NOMO-1 treated with DMSO at 0.1 percent for 48 hours (cell line): ENCODE measurements around the gene FAM168A.
"Not testable (repeated sequence)": the region's sequence is repeated elsewhere in the genome, so short reads cannot be mapped to it uniquely, and the experiment has no call there.

Source experiments
- DNase-seq: peaks from one replicate; lab custom pipeline; 2025; ENCODE audit not compliant: unreplicated experiment; lab: John Stamatoyannopoulos, UW

Gene FAM168A

DNA sequence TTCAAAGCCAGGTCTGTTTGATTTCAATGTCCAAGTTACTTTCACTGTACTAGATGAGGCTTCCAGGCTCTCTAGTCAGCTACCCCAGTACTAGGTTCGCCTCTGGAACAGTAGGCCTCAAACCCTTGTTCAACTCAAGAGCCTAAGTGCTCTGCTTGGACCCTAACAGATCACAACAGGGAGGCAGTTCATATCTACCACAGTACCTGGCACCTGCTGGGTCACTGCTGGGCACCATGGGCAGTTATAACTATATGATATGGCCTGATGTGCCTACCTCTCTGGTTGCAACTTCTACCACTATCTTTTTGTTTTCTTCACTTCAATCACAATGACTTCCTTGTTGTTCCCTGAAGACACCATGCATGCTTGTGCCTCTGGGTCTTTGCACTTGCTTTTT is 124.7 kb downstream of the FAM168A start:
- DNase-seq: no peak

DNA sequence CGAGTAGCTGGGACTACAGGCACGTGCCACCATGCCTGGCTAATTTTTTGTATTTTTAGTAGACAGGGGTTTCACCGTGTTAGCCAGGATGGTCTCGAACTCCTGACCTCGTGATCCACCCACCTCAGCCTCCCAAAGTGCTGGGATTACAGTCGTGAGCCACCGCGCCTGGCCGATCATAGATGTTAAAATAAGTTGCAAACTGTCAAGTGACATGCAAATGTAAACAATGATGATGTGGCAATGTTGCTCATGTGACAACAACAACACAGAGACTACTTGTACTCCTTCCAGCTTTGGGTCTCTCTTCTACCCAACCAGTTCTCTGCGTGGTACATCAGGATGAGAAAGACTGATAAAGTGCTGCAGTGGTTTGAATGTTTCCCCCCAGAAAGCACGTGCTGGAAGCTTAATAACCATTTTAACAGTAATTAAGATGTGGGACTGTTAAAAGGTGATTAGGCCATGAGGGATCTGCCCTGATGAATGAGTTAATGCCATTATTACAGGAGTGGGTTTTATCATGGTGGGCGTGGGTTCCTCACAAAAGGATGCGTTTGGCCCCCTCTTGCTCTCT is 127.8 kb downstream of the FAM168A start:
- DNase-seq: not testable (repeated sequence)

DNA sequence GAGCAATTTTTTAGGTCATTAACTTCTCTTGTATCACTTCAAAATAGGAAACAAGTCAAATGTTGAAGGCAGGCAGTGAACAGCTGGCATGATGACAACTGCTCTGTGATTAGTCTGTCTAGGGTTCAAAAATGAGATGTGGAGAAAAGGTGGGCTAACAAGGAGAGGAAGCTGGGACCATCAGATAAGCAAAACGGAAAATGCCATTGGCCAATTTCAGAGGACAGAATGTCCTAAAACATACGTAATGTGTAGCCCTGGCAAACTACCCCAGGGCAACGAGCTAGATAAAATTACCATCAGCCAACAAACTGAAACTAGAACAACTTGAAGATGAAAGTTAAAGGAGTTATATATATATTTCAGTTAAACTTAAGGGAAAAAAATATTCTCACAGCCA is 128.5 kb downstream of the FAM168A start:
- no peak for DNase-seq

DNA sequence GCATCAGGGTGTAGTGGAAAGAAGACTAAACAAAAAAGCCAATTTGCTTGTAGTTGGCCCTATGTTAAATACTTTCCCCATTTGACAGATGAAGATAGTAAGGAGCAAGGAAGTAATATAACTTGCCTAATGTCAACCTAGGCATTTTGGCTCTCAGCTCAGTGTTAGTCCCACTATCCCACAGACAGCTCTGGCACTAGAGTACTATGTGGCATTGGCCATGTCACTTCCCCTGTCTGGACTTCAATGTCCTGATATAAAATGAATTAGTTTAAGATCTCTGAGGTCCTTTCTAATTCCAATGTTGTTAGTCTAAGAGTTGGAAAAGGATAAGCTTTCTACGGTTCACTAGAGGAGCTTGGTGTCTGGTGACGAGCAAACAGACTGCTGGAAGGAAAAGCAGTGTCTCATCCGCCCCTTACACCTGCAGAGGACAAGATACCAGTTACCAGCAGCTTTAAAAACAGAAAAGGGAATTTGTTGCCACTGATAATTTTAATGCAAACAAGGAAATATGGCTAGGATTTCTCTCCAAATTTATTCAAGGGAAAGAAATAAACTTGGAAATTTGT is 129.2 kb downstream of the FAM168A start:
- no peak for DNase-seq

DNA sequence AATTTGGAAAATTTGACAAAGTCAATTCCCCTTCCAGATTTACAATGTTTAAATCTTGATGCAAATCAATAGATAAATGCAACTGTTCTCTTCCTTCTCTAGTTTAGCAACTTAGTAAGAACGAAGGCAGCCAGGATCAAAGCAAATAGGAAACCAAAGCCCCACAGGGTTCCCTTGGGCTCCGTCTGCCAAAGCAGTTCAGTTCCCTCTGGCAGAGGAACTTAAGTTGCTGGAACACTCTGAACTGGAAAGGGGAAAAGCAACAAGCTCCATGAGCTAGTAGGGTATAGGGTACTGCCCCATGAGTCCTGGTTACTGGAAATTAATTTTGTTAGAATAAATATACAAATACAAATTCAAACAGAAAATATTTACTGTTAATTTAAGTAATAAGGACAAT is 130.4 kb downstream of the FAM168A start:
- DNase-seq: no peak

DNA sequence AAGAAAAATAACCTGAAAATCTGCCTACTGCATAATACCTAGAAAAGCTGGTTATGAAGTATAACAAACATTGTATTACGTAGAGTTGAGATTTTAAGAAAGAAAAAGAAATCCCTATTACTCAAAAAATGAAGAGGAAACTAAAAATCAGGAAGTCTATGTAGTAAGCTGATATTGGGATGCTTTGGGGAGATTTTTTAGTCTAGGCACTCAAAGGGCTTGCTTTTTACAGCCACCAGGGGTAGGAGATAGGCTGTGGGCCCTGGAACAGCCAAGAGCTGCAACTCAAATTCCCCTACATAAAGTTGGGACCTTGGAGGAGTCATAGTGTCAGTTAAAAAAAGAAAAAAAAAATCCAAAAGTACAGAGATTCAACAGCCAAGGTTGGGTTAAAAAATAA is 131.3 kb downstream of the FAM168A start:
- DNase-seq: no peak

DNA sequence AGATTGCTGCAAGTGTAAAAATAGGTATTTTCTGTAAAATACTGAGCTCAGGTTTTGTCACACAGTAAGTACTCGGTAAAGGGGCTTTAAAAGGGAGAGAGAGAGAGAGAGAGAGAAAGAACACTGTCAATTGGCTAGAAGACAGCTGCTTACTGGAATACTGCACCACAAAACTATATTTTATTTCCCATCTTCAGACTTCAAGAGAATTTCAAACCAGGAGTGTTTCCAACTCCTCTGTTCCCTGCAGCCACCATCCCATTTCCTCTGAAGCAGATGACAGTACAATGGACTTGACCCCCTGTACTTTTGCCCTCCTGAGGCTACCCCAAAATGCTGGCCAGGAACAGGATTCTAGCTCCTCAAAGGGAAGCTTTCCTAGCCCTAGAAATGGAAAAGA is 132.0 kb downstream of the FAM168A start:
- DNase-seq: no peak

DNA sequence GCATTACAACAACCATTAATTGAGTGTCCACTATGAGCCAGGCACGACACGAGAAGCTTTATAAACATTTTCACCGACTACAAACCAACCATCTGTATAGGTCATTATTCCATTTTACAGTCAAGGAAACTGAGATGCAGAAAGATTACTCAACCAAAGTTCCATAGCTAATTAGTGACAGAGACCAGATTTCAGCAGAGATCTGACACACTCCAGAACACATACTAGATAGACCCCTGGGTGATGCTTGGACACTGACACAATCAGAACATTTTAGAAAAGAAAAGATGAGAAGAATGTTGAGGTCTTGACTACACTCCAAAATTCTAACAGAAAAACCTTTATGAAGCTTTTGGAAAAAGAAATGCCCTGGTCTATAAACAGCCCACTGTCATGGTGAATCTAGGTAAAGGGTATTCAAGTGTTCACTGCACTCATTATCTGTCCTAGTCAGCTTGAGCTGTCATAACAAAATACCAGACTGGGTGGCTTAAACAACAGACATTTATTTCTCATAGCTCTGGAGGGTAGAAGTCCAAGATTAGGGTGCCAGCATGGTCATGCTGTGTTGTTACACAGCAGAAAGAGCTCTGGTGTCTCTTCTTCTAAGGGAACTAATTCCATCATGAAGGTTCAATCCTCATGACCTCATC is 132.8 kb downstream of the FAM168A start:
- no peak for DNase-seq

DNA sequence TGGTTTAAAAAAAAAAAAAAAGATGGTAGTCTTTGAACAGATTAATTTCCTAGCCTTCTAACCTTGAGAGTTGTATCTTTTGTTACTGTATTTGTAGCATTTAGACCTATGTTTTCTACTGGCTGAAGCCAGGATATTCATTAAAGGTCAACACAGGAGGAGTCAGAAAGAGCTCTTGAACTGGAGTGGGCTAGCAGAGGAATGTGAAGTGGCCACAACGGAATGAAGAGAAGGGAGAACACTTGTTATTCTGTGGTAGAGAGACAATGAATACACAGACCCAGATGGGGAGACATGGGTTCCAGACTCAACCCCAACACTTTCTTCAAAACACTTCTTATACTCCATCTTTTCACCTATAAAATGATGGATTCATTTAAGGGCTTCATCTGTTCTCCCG is 133.6 kb downstream of the FAM168A start:
- no peak for DNase-seq

DNA sequence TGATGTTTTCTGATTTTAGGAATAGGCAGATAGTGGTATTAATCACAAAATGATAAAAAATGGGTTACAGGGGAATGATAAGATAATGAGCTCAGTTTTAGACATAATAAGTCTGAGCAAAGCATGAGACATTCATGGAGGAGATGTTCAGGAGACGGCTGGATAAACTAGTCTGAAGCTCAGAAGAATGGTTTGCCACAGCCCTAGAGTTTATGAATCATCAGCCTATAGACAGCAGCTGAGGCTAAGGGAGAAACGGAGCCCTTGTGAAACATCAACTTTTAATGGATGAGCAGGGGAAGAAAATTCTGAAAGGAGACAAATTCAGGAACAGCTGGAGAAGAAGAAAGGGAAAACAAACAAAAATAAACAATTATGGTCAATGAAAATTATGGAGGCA is 134.6 kb downstream of the FAM168A start:
- DNase-seq: no peak

DNA sequence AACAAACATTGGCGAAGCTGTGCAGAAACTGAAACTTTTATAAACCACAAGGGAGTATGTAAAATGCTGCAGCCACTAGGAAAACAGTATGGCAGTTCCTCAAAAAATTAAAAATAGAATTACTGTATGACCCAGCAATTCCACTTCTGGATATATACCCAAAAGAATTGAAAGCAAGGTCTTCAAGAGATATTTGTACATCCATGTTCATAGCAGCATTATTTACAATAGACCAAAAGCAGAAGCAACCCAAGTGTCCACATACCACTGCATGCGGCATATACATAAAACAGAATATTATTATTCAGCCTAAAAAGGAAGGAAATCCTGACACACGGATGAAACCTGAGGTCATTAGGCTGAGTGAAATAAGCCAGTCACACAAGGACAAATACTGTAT is 135.9 kb downstream of the FAM168A start:
- DNase-seq: peak; percentile 87

DNA sequence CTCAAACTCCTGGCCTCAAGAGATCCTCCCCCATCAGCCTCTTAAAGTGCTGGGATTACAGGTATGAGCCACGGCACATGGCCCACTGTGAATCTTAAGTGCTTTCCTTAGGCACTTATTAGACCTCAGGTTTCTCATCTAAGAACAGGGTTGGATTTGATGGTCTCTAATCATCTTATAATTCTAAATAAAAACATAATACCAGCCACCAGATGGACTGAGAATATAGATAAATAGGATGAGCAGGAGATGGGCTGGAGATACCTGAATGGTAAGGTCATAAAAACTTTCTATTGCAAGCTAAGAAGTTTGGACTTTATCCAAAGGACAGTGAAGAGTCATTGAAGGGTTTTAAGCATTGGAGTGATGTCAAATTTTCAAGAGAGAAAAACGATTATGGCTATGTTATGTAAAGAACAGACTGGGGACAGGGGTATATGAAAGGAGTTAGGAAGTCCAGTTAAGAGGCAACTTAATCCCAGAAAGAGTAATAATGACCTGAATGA is 136.5 kb downstream of the FAM168A start:
- DNase-seq: no peak

DNA sequence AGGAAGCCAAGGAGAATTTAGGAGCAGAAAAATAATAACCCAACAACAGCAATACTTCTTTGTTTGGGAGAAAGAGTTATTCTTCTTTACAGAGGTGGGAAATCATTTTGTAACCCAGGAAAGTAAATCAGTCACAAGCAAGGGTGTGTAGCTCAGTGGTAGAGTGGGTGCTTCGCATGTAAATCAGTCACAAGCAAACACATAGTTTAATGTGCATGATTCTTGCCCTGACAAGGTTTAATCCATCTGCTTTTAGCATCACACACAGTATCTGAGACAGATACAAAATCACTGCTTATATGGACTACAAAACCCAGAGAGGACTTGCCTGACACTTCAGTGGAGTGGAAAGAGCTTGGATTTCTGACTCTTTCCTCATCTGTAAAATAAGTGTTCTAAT is 139.7 kb downstream of the FAM168A start:
- no peak for DNase-seq

DNA sequence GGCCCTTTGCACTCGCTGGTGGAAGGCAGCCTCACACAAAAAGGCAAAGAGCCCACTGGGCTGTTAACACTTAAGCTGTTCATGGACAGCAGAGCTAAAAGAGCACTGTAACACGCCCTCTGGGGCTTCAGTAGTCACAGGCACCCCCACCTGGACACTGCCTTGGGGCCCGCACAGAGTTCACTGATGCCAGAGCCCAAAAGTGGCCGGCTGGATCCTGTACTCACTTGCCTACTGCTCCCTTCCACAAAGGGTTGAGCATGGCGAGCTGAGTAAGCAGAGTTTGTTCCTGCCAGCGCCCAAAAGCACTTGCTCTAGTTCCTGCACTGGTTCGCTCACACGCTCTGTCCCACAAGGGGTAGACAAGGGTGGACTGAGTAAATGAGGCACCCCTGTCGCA is 142.9 kb downstream of the FAM168A start:
- DNase-seq: no peak

DNA sequence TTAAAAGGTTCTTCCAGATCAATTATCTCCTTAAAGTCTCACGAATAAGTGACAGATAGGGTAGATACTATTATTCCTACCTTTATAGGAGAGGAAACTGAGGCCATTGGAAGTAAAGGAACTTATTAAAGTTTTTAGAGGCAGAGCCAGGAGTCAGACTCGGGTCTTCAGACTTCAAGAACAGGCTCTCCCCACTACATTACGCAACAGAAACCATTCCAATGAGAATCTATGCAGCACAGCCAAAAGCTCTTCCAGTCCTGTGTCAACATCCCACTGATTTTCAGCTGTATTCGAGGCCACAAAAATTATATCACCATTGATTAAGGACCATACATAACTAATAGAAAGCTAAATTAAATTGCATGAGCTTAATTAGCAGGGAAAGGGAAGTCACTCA is 144.3 kb downstream of the FAM168A start:
- DNase-seq: no peak

DNA sequence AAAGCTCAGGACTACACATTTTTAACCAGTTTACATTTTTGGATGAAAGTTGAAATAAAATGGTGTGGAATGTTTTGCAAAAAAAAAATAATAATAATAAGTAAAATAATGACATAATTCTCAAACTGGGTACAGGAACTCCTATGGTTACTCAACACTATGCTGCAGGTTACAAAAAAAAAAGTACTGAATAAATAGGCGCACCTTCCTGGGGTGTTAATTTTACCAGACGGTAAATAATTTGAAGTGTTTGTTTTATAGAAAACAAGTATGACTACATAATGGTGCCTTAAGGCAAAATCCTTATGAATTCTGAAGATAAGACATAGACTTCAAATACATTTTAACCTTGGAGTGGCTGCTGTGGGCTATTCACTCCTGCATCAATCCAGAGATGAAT is 145.2 kb downstream of the FAM168A start:
- no peak for DNase-seq

DNA sequence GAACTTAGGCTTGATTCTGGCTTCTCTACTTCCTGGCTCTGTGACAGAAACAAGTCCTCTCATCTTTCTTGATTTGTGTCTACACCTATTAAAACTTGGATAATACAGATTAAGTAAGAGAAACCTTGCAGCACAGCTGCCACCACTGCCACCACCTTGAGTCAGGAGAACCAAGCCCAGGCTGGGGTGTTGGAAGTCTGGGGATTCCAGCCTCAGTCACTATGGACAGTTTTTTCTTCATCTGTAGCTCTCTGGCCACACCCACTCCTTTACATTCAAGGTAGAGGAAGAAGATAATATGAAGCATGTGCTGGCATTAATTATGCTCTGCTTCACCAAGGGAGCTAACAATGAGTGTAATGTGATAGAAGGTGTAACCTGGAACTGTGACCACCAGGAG is 146.0 kb downstream of the FAM168A start:
- no peak for DNase-seq

DNA sequence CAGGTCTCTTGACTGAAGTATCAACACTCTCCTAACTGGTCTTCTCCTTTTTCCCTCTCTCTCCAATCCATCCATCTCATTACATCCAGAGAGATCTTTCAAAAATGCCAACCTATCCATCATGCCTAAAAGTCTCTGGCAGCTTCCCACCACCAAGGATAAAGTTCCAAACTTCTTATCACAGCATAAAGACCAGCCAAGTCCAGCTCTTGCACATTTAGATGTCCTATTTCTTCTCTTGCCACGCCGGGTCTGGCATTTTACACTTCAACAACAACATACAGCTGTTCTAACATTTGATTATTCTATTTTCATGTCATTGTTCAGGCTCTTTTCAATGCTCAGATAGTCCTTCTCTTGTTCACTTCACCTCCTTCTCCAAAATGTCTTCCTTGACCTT is 151.1 kb downstream of the FAM168A start:
- no peak for DNase-seq

DNA sequence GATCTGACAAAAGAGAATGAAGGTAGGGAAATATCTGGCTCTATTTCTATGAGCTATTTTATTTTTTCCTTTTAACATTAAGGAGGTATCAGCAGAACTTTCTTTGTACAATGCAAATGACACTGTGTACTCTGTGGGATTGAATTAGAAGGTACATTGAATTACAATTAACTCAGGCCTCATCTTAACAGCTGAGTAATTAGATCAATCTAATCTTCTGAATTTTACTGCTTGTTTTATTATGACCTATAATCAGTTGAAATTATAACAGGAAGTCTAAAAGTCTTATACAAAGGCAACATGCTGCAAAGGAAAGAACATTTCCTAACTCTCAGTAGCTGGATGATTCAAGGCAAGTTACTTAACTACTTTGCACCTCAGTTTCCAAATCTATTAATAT is 151.9 kb downstream of the FAM168A start:
- peak; percentile 11 for DNase-seq

DNA sequence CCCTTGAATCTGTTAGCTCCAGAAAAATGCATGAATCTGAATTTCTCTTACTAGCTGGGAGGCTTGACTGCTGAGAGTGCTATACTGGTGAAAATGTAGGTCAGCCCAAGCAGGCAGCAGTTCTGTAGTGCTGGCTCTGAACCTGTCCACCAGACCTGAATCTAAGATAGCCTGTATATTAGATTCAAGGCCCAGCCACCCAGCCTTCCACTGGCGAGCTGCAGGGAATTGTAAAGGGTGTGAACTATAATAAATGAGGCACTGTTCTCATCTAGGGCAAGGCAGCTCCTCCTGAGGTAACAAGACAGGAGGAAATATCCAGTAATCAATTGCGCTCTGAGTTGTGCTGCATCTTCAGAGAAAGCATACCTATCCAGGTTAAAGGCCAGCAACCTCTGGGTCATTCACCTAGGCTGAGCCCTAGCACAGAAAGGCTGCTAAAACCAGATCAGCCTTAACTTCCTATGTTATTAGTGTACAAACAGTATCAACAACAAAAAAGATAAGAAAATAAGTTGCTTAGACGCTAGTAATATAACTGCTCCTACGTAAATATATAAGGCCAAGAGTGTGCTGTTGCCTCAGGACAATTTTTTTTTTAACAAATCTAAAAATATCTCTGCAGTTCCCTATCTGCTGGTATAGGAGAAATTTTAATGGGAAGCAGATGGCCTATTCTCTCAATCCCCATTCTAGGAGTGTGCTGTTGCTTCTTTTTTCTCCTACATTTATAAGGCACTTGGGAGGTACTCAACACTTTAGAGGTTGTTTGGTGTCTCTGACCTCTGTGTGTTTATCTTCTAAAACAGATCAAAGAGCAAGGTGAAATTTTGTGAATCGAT is 158.7 kb downstream of the FAM168A start:
- DNase-seq: no peak

DNA sequence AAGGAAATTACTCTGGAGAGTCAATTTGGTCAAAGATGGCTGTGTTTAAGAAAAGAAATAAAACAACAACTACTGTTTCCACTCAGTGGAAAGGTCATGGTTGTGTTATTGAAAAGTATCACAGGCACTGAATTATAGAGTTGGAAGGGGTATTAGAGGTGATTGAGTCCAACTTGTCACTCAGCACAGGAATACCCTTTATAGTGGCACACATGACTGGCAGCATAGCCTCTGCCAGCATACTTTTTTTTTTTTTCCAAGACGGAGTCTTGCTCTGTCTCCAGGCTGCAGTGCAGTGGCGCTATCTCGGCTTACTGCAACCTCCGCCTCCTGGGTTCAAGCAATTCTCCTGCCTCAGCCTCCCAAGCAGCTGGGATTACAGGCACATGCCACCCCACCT is 161.1 kb downstream of the FAM168A start:
- DNase-seq: not testable (repeated sequence)

DNA sequence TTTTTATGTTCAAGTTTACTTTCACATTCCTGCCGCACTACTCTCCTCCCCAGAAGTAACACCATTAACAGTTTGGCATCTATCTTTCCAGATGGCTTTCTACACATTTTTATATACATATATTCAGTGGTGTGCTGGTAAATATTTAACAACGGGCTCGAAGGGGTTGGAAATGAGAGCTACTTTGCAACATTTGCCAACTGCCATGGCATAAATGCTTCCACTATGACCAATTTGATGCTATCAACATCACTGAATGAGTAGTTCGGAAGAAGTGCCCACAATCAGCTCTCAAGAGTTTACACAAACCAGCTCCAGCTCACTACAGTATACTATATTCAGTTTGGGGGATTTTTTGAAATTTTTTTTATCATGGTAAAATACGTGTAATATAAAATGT is 166.5 kb downstream of the FAM168A start:
- no peak for DNase-seq
